ENCODE measurements around the gene IQCE. TPM values are rescaled to one million over a fixed set of nuclear protein-coding genes. Genes with fewer than 3 reads are reported as not detected.
"Not testable (repeated sequence)": the region's sequence is repeated elsewhere in the genome, so short reads cannot be mapped to it uniquely, and the experiment has no call there.

Gene IQCE
- total and polyA plus RNA-seq, 12 donors, result 4.2 to 13.8 (median 9.3) TPM

DNA sequence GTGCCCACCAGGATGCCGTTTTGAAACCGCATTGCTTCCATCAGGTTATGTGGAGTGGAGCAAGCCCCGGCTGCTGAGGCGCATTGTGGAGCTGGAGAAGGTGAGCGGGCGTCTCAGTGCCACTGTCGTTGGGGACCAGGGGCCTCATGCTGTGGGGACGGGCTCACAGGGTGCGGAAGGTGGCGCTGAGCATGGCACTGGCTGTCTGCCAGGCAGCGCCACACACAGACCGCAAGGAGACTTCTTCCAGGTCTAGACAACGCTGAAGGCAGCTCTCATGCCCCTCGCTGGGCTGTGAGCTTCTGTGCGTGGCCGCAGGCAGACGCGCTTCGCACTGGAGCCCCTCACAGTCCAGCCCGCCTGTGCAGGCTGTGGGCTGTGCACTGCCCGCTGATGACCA, 29.0 kb downstream of the IQCE start:
- no peak overlapping the region for H3K4me3 ChIP-seq
- ATAC-seq (peak in 2 of 8 donors; percentile 11 to 28), DNase-seq (no peak)
- H3K9me3 ChIP-seq, result no peaks in the 10 kb centered on the region
- intact Hi-C loops (cut with DNase I), result no loop called here
- H3K27me3 ChIP-seq, result no peaks in the 10 kb centered on the region
- H3K27ac ChIP-seq, result no peak overlapping the region
- no peak for TF ChIP-seq CTCF (IDR thresholded peaks at IDR 0.05)
- H3K4me1 ChIP-seq, result no peaks in the 10 kb centered on the region
- 97 to 98% methylated on average over 21 of the region's 21 CpGs for WGBS, 2 donors
- H3K36me3 ChIP-seq, result peaks cover 0 to 75% (median 21%) of the 10 kb centered on the region in 9 donors

GRCh38 chr7:2589341-2589740, 30.6 kb downstream of the IQCE start:
- 91 to 95% methylated on average over 16 of the region's 16 CpGs for WGBS, 2 donors
- H3K9me3 ChIP-seq, result no peaks in the 10 kb centered on the region
- DNase-seq (no peak), ATAC-seq (no peak)
- TF ChIP-seq CTCF (IDR thresholded peaks at IDR 0.05), result no peak
- H3K27ac ChIP-seq, result no peak overlapping the region
- H3K36me3 ChIP-seq, result peaks cover 0 to 84% (median 28%) of the 10 kb centered on the region in 9 donors
- intact Hi-C loops (cut with DNase I), result no loop called here
- no peak overlapping the region for H3K4me3 ChIP-seq
- no peaks in the 10 kb centered on the region for H3K27me3 ChIP-seq
- no peaks in the 10 kb centered on the region for H3K4me1 ChIP-seq

DNA sequence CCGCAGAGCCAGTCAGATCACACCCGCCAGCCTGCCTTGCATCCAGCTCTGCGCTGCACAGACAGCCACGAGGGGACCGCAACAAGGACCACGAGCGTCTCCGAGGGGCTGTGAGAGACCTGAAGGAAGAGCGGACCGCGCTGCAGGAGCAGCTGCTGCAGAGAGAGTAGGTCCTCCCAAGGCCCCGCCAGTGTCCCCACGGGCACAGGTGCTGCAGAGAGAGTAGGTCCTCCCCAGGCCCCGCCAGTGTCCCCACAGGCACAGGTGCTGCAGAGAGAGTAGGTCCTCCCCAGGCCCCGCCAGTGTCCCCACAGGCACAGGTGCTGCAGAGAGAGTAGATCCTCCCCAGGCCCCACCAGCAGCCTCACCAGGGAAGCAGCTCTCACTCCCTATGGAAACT, 31.2 kb downstream of the IQCE start:
- H3K27me3 ChIP-seq; intact Hi-C loops (cut with DNase I); H3K27ac ChIP-seq; H3K9me3 ChIP-seq; H3K4me3 ChIP-seq; DNase-seq; H3K4me1 ChIP-seq; ATAC-seq: not testable (repeated sequence)
- H3K36me3 ChIP-seq, result peaks cover 0 to 84% (median 28%) of the 10 kb centered on the region in 9 donors
- 94 to 95% methylated on average over 15 of the region's 15 CpGs for WGBS, 2 donors

DNA sequence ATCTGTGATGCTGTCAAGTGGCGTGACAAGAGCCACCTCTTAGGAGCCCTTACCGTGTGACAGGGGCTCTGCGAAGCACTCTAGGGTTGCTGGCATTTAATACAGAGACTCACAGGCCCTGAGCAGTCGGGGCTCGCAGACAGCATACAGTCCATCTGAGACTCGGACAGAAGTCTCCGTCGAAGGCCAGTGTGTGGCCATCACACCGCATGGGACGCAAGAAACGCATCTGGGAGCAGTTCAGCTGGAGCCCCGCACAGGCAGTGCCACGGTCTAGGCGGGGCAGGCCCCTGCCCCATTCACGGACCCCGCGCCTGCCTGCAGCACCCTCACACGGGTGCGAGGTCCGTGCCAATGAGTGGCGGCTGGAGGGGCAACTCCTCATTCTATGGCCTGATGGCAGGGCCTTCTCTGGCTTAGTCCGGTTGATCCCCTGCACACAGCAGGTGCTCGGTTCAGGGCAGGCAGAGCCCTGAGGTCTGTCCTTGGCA, 33.6 kb downstream of the IQCE start:
- TF ChIP-seq CTCF (IDR thresholded peaks at IDR 0.05), result no peak
- ATAC-seq (peak in 1 of 8 donors; percentile 17), DNase-seq (no peak)
- Histone ChIP-seq H3K36me3 (peaks cover 0 to 86% (median 25%) of the 10 kb centered on the region in 9 donors), H3K27ac (no peak overlapping the region), H3K9me3 (no peaks in the 10 kb centered on the region), H3K4me1 (no peaks in the 10 kb centered on the region), H3K27me3 (no peaks in the 10 kb centered on the region), H3K4me3 (no peak overlapping the region)
- WGBS, 2 donors, result 97% methylated on average over 23 of the region's 23 CpGs
- intact Hi-C loops (cut with DNase I), result no loop called here

DNA sequence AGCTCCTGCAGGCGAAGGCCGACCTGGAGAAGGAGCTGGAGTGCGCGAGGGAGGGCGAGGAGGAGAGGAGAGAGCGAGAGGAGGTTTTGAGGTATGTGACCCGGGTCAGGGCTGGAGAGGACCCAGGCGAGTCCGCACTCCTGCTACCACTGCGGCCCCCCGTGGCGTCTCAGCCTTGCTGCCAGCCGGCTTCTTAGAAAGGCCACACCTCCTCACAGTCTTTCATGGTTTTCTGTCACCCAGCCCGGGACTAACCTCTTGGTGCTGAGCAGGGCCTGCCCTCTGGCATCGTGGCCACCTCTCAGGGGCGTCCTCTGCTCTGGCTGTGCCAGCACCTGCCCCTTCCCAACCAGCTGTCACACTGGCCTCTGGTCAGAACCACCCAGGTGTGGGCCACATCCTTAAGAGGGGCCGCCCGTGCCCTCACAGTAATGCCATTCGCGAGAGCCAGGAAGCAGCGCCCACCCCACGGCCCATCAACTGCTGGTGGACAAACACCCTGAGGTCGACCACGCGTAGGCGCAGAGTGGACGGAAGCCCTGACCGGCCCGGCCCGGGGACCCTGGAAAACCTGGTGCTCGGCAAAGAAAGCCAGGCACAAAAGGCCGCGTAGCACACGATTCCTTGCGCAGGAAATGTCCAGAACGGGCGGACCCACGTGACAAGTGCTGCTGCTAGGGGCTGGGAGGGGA, 34.4 kb downstream of the IQCE start:
- Histone ChIP-seq H3K4me3 (no peak overlapping the region), H3K9me3 (no peaks in the 10 kb centered on the region), H3K27ac (no peak overlapping the region), H3K36me3 (peaks cover 0 to 89% (median 19%) of the 10 kb centered on the region in 9 donors), H3K4me1 (no peaks in the 10 kb centered on the region), H3K27me3 (no peaks in the 10 kb centered on the region)
- no peak for TF ChIP-seq CTCF (IDR thresholded peaks at IDR 0.05)
- intact Hi-C loops (cut with DNase I), result no loop called here
- 95% methylated on average over 38 of the region's 38 CpGs for WGBS, 2 donors
- DNase-seq, result no peak
- peak in 1 of 8 donors; percentile 26 for ATAC-seq
